BJ (cell line): ENCODE measurements around the gene OR52I1. TPM values are rescaled to one million over a fixed set of nuclear protein-coding genes. Genes with fewer than 3 reads are reported as not detected.

Experiments used
- CTCF ChIA-PET: fragments of 350-600 bp; formaldehyde crosslinking; extraction: SDS; loops from one replicate; lab custom pipeline; 2021; ENCODE audit warnings: antibody characterized with exemption, inconsistent platforms; lab: Yijun Ruan, JAX
- POLR2A ChIA-PET: fragments of 300-600 bp; sonication (Branson Sonifier 250); formaldehyde crosslinking; extraction: SDS; loops from one replicate; lab custom pipeline; 2021; ENCODE audit warnings: antibody characterized with exemption; lab: Charles Lee
- DNase-seq: peaks from one replicate; pipeline ENCODE4 v3.0.0-alpha.2; 2011; ENCODE audit warnings: low read depth
- H3K27me3 ChIP-seq: 2 replicates; pipeline ENCODE4 v1.6.0; 2011; ENCODE audit warnings: low read length; ENCODE audit not compliant: control insufficient read depth, insufficient read depth
- H3K36me3 ChIP-seq: 2 replicates; pipeline ENCODE4 v1.5.1; 2011; ENCODE audit warnings: low read length; ENCODE audit not compliant: control insufficient read depth, insufficient read depth
- H3K4me3 ChIP-seq: 2 replicates; pipeline ENCODE4 v1.5.1; 2011; ENCODE audit warnings: low read depth, mild to moderate bottlenecking, control low read depth, low read length
- CTCF ChIP-seq: IDR thresholded peaks from 2 replicates; pipeline ENCODE4 v1.5.1; 2011; ENCODE audit warnings: low read depth, mild to moderate bottlenecking, control low read depth, inconsistent platforms, low read length, moderate library complexity; ENCODE audit not compliant: insufficient read depth
- polyA plus RNA-seq: library from polyadenylated mRNA; depleted of rRNA; stranded (reverse); fragments of >200 nt; gene quantifications from 2 replicates; pipeline ENCODE4 v1.2.3, GENCODE V29; 2011

The OR52I1 gene
- polyA plus RNA-seq, 1 experiment = not detected

DNA sequence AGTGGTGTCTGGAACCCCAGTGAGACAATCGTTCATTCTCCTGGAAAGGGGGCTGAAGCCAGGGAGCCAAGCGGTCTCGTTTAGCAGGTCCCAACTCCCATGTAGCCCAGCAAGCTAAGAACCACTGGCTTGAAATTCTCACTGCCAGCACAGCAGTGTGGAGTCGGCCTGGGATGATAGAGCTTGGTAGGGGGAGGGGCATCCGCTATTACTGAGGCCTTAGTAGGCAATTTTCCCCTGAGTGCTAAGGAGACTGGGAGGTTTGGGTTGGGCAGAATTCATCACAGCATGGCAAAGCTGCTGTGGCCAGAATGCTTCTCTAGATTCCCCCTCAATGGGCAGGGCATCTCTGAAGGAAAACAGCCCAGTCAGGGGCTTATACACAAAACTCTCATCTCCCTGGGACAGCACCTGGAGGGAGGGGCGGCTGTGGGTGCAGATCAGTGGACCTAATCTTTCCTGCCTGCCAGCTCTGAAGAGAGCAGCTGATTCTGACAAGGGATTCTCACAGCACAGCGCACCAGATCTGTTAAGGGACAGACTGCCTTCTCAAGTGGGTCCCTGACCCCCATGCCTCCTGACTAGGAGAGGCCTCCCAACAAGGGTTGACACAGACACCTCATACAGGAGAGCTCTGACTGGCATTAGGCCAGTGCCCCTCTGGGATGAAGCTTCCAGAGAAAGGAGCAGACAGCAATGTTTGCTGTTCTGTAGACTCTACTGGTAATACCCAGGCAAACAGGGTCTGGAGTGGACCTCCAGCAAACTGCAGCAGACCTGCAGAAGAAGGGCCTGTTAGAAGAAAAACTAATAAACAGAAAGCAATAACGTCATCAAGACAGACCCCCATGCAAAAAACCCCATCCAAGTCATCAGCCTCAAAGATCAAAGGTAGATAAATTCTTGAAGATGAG lies 34.1 kb upstream of the OR52I1 start:
- no peak for DNase-seq
- Histone ChIP-seq H3K4me3 (no peak overlapping the region), H3K27me3 (no peaks in the 10 kb centered on the region), H3K36me3 (no peaks in the 10 kb centered on the region)
- ChIA-PET CTCF (interaction anchor here (0.8 to 1.2 kb wide), 2 partner anchors 372 to 373 kb away, joined by 4 read pairs; no protein-coding TSS in a partner anchor), POLR2A (no interaction called here)
- TF ChIP-seq CTCF = no peak

DNA sequence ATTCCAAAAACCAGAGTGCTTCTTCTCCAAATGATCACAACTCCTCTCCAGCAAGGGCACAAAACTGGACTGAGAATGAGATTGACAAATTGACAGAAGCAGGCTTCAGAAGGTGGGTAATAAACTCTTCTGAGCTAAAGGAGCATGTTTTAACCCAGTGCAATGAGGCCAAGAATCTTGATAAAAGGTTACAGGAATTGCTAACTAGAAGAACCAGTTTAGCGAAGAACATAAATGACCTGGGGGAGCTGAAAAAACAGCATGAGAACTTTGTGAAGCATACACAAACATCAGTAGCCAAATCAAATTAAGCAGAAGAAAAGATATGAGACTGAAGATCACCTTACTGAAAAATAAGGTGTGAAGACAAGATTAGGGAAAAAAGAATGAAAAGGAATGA lies 33.4 kb upstream of the OR52I1 start:
- no peaks in the 10 kb centered on the region for H3K27me3 ChIP-seq
- ChIA-PET CTCF (interaction anchor here (1.2 kb wide), 1 partner anchor 373 kb away, joined by 4 read pairs; no protein-coding TSS in a partner anchor), POLR2A (no interaction called here)
- no peak overlapping the region for H3K4me3 ChIP-seq
- no peaks in the 10 kb centered on the region for H3K36me3 ChIP-seq
- DNase-seq = no peak
- TF ChIP-seq CTCF = no peak

DNA sequence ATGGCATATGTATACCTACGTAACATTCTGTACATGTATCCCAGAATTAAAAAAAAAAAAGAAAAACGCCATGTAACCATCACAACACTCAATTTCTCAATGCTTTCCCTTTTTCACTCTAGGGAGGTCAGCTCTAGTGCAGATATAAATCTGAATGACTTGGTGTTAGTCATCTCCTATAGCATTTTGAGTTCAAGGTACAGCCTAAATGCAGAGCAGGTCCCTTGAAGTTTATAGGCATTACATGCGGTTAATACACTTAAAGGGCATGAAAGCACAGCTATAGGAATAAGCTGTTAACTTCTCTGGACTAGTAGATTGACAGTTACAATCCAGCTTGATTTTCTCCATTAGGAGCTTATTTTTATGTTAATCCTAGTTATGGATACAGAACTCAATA lies 28.5 kb upstream of the OR52I1 start:
- POLR2A ChIA-PET = no interaction called here
- TF ChIP-seq CTCF = no peak
- CTCF ChIA-PET = interaction anchor here (1.0 kb wide), 1 partner anchor 14 kb away, joined by 3 read pairs; no protein-coding TSS in a partner anchor
- Histone ChIP-seq H3K4me3 (no peak overlapping the region), H3K36me3 (no peaks in the 10 kb centered on the region), H3K27me3 (no peaks in the 10 kb centered on the region)
- DNase-seq = no peak

DNA sequence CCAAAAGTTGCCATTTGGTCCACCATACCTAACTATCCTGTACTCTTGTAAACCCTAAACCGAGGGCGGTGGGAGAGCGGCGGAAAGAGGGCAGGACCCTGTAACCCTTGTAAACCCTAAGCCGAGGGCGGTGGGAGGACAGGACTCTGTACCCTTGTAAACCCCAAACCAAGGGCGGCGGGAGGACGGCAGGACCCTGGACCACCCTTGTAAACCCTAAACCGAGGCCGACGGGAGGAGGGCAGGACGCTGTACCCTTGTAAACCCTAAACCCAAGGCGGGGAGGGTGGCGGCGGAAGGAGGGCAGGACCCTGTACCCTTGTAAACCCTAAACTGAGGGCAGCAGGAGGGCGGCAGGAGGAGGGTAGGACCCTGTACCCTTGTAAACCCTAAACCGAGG lies 24.8 kb upstream of the OR52I1 start:
- no peak for DNase-seq
- Histone ChIP-seq H3K27me3 (no peaks in the 10 kb centered on the region), H3K36me3 (no peaks in the 10 kb centered on the region), H3K4me3 (no peak overlapping the region)
- TF ChIP-seq CTCF = no peak
- ChIA-PET POLR2A (no interaction called here), CTCF (no interaction called here)

DNA sequence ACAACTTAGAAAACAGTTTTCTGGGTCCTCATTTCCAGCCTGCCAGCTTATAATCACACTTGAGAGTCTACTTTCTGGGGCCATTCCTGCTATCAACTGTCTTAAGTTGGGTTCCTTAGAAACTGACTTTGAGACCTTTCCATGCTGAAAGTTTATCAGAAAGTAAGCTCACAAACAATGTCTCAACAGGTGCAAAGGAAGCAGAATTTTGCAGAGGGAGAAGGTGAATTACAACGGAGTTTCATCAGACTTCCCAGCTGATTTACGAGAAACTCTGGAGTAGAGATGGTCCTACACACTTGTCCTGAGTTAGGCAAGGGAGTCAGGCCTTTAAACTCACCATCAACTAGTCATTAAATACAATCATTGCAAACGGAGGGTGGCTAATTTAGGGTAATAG lies 17.0 kb upstream of the OR52I1 start:
- ChIA-PET CTCF (interaction anchor here (0.6 to 1.4 kb wide), 2 partner anchors 38 to 389 kb away, joined by 3 to 6 read pairs; no protein-coding TSS in a partner anchor), POLR2A (no interaction called here)
- H3K36me3 ChIP-seq = no peaks in the 10 kb centered on the region
- no peak overlapping the region for H3K4me3 ChIP-seq
- TF ChIP-seq CTCF = no peak
- DNase-seq = no peak
- no peaks in the 10 kb centered on the region for H3K27me3 ChIP-seq
